BJ (cell line): ENCODE measurements around the gene GPHN. TPM values are rescaled to one million over a fixed set of nuclear protein-coding genes. Genes with fewer than 3 reads are reported as not detected.

ENCODE experiments used
- CTCF ChIA-PET: fragments of 350-600 bp; formaldehyde crosslinking; extraction: SDS; loops from one replicate; lab custom pipeline; 2021; ENCODE audit warnings: antibody characterized with exemption, inconsistent platforms; lab: Yijun Ruan, JAX
- POLR2A ChIA-PET: fragments of 300-600 bp; sonication (Branson Sonifier 250); formaldehyde crosslinking; extraction: SDS; loops from one replicate; lab custom pipeline; 2021; ENCODE audit warnings: antibody characterized with exemption; lab: Charles Lee
- DNase-seq: peaks from one replicate; pipeline ENCODE4 v3.0.0-alpha.2; 2011; ENCODE audit warnings: low read depth
- H3K27me3 ChIP-seq: 2 replicates; pipeline ENCODE4 v1.6.0; 2011; ENCODE audit warnings: low read length; ENCODE audit not compliant: control insufficient read depth, insufficient read depth
- H3K36me3 ChIP-seq: 2 replicates; pipeline ENCODE4 v1.5.1; 2011; ENCODE audit warnings: low read length; ENCODE audit not compliant: control insufficient read depth, insufficient read depth
- H3K4me3 ChIP-seq: 2 replicates; pipeline ENCODE4 v1.5.1; 2011; ENCODE audit warnings: low read depth, mild to moderate bottlenecking, control low read depth, low read length
- polyA plus RNA-seq: library from polyadenylated mRNA; depleted of rRNA; stranded (reverse); fragments of >200 nt; gene quantifications from 2 replicates; pipeline ENCODE4 v1.2.3, GENCODE V29; 2011
- TF ChIP-seq, protein P1 (sequence below): IDR thresholded peaks from 2 replicates; pipeline ENCODE4 v1.5.1; 2011; ENCODE audit warnings: low read depth, mild to moderate bottlenecking, control low read depth, inconsistent platforms, low read length, moderate library complexity; ENCODE audit not compliant: insufficient read depth

The GPHN gene
- polyA plus RNA-seq, 1 experiment, result 7.7 TPM

DNA sequence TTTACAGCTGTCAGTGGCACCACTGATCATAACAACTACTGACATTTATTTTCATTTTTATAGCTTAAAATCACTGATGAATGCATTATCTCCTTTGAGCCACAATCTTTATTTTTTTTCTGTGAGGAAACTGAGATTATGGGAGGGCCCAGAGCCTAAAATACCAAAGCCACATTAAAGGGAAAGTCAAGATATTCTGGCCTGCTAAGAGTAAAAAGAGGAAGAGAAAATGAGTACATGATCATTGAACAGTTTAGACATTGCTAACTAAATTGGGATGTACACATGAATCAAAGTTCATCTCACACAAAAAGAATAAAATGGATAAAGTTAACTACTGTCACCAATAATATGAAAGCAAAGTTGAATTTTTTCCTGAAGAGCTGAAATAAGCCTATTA, 510.8 kb downstream of the GPHN start:
- POLR2A ChIA-PET, result no interaction called here
- no peak overlapping the region for H3K4me3 ChIP-seq
- no peak for DNase-seq
- no peaks in the 10 kb centered on the region for H3K36me3 ChIP-seq
- CTCF ChIA-PET, result interaction anchor here (1.7 kb wide), 1 partner anchor 8 kb away, joined by 4 read pairs; no protein-coding TSS in a partner anchor
- H3K27me3 ChIP-seq, result no peaks in the 10 kb centered on the region
- TF ChIP-seq, protein P1, sequence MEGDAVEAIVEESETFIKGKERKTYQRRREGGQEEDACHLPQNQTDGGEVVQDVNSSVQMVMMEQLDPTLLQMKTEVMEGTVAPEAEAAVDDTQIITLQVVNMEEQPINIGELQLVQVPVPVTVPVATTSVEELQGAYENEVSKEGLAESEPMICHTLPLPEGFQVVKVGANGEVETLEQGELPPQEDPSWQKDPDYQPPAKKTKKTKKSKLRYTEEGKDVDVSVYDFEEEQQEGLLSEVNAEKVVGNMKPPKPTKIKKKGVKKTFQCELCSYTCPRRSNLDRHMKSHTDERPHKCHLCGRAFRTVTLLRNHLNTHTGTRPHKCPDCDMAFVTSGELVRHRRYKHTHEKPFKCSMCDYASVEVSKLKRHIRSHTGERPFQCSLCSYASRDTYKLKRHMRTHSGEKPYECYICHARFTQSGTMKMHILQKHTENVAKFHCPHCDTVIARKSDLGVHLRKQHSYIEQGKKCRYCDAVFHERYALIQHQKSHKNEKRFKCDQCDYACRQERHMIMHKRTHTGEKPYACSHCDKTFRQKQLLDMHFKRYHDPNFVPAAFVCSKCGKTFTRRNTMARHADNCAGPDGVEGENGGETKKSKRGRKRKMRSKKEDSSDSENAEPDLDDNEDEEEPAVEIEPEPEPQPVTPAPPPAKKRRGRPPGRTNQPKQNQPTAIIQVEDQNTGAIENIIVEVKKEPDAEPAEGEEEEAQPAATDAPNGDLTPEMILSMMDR, result no peak

DNA sequence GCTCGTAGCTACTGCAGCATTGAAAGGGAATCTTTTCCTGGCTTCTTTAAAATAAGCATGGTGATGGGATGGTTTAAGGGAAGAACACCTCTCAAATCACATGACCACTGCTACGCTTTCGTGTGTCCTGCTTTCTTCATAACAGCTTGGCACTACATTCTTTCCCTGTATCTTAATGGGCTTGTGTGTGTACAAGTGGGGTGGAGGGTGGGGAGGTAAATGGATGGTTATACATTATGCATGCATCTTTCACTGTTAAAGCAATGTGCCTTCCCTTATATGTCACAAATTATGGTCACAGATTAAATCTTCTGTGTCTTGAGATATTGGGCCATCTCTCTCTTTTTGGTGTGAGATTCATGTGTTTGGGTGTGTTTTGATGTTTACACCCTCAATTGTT, 511.8 kb downstream of the GPHN start:
- Histone ChIP-seq H3K4me3 (no peak overlapping the region), H3K36me3 (no peaks in the 10 kb centered on the region), H3K27me3 (no peaks in the 10 kb centered on the region)
- CTCF ChIA-PET, result interaction anchor here (1.7 kb wide), 1 partner anchor 9 kb away, joined by 4 read pairs; no protein-coding TSS in a partner anchor
- POLR2A ChIA-PET, result no interaction called here
- DNase-seq, result no peak
- TF ChIP-seq, protein P1, result no peak

GRCh38 chr14:67031920-67032774, 524.2 kb downstream of the GPHN start:
- ChIA-PET CTCF (no interaction called here), POLR2A (no interaction called here)
- TF ChIP-seq, protein P1, result no peak
- Histone ChIP-seq H3K36me3 (no peaks in the 10 kb centered on the region), H3K4me3 (no peak overlapping the region), H3K27me3 (no peaks in the 10 kb centered on the region)
- DNase-seq, result no peak

DNA sequence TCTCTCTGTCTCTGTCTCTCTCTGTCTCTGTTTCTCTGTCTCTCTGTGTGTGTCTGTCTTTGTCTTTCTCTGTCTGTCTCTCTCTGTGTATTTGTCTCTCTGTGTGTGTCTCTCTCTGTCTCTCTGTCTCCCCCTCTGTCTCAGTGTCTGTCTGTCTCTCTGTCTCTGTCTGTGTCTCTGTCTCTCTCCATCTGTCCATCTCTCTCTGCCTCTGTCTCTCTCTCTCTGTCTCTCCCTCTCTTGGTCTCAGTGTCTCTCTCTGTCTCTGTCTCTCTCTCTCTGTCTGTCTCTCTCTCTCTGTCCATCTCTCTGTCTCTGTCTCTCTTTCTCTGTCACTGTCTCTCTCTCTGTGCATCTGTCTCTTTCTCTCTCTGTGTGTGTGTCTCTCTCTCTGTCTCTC, 537.5 kb downstream of the GPHN start:
- TF ChIP-seq, protein P1, result no peak
- Histone ChIP-seq H3K4me3 (no peak overlapping the region), H3K36me3 (no peaks in the 10 kb centered on the region), H3K27me3 (no peaks in the 10 kb centered on the region)
- CTCF ChIA-PET, result interaction anchor here (0.6 kb wide), 1 partner anchor 34 kb away, joined by 4 read pairs; no protein-coding TSS in a partner anchor
- no peak for DNase-seq
- POLR2A ChIA-PET, result no interaction called here

DNA sequence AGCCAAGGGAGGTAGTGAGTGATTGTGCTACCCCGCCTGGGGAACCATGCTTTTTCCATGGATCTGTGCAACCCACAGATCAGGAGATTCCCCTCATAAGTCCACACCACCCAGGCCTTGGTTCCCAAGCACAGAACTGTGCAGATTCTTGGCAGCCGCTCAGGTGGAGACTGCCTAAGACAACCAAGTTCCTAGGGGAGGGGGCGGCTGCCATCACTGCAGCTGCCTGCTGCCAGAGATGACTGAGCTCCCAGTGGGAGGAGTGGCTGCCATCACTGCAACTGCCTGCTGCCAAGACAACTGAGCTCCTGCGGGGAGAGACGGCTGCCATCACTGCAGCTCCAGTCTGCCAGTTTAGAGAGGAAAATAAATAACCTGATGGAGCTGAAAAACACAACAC, 542.9 kb downstream of the GPHN start:
- Histone ChIP-seq H3K4me3 (no peak overlapping the region), H3K36me3 (no peaks in the 10 kb centered on the region), H3K27me3 (no peaks in the 10 kb centered on the region)
- TF ChIP-seq, protein P1, result no peak
- CTCF ChIA-PET, result no interaction called here
- POLR2A ChIA-PET, result no interaction called here
- DNase-seq, result no peak
